GM08714 (cell line): ENCODE results near the gene TCP10L.

ENCODE experiments used
- H3K4me3 ChIP-seq: fragments of 200-500 bp; sonication (Bioruptor generic); 2 replicates; pipeline ENCODE4 v1.5.1; 2014; ENCODE audit warnings: mild to moderate bottlenecking, low read length, inconsistent platforms
- ZNF274 ChIP-seq: IDR thresholded peaks from 2 replicates; pipeline ENCODE4 v1.6.1; 2012; ENCODE audit warnings: mild to moderate bottlenecking, low read depth, low read length

The TCP10L gene

DNA sequence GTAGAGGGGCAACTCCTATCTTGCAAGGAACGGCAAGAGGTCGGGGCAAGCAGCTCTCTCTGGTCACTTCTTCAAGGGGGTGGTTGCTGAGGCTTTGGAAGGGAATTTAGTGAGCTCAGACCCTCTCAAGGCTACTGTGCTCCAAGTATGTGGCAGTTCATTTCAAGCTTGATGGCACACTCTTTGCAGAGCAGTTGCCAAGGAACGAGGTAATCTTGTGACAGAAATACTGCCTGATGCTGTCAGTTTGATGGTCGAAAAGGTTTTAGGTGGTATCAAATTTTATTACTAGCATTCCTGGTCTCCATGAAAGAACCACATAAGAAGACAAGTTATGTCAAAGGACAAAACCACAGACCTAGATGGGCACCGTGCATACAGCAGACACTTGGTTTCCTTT is 13.8 kb upstream of the TCP10L start:
- TF ChIP-seq ZNF274: no peak
- no peak overlapping the region for H3K4me3 ChIP-seq

DNA sequence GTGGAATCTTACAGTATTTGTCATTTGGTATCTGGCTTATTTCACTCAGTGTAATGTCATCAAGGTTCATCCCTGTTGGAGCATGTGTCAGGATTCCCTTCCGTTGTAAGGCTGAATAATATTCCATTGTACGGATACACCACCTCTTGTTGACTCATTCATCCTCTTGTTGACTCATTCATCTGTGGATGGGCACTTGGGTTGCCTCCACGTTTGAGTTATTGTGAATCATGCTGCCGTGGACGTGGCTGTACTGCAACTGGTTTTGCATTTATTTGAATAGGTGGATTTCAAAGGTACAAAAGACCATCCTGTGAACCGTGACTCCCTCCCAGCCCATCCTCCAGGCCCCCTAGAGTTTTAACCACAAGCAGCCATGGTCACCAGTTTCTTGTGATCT is 11.9 kb upstream of the TCP10L start:
- TF ChIP-seq ZNF274: no peak

DNA sequence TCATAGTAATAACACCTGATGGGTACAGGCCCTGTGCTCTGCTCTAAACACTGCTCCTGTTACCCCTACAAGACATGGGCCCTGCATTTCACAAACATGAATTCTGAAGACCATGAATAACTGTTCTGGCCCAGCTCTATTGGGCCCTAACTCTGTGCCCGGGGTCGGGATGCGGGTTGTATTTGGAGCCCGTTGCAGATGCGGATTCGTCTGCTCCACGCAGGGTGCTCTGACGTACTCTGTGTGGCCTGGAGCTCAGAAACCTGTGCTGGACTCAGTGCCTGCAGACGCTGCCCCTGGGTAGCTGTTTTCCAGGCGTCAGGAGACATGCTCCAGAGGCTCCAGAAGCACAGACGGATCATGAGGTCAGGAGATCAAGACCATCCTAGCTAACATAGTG is 10.1 kb upstream of the TCP10L start:
- no peak overlapping the region for H3K4me3 ChIP-seq
- no peak for TF ChIP-seq ZNF274

More for the DNA sequence above, 11.9 kb upstream of the TCP10L start:
- H3K4me3 ChIP-seq: no peak overlapping the region

DNA sequence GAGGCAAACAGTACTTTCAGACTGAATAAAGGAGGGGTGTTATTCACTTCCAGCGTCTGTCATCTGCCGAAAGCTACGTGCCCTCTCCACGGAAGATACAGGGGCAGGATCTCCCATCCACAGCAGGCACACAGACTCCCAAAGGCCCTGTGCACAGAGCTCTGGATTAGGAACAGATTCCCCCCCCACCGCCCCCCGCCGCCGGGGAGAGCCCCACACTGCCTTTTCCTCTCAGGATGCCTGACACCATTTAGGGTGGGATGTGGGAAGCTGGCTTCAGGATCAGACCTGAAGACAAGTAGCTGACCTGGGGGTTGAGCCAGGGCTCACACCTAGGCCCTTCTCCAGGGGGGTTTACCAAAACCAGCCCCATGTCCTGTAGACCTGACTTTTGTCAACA is 8.4 kb upstream of the TCP10L start:
- TF ChIP-seq ZNF274: no peak
- H3K4me3 ChIP-seq: no peak overlapping the region

DNA sequence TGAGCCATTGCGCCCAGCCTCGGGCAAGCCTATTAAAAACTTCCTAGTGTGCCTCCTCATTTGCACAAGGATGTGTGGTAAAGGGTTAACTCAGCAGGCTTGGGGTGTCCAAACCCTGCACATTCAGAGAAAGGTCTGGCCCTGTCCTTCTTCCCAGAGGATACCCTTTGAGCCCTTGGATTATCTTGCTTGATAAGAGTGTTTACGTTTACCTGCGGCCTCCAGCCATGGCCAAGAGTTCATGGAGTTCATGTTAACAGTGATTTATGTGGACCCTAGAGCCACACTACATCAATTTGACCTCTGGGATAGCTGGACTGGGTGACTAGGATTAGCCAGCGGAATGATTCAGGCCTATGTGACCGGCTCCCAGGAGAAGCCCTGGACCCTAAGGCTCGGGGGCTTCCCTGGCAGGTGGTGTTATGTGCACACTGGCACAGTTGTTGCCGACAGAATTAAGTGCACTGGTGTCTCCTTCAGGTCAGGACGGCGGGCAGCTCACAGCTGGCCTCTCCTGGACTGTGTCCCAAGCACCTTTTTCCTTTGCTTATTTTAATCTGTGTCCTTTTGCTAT is 7.7 kb upstream of the TCP10L start:
- no peak for TF ChIP-seq ZNF274
- no peak overlapping the region for H3K4me3 ChIP-seq

DNA sequence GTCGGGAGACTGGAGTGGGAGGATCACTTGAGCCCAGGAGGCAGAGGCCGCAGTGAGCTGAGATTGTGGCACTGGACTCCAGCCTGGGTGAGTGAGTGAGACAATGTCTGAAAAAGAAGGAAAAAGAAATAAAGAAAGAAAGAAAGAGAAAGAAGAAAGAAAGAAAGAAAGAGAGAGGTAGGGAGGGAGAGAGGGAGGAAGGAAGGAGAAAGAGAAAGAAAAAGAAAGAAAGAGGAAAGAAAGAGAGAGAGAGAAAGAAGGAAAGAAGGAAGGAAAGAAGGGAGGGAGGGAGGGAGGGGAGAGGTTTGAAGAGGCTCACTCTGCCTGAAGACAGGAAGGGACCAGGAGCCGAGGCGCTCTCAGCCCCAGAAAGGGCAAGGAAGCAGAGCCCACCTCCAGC is 4.8 kb upstream of the TCP10L start:
- TF ChIP-seq ZNF274: no peak
- H3K4me3 ChIP-seq: no peak overlapping the region

DNA sequence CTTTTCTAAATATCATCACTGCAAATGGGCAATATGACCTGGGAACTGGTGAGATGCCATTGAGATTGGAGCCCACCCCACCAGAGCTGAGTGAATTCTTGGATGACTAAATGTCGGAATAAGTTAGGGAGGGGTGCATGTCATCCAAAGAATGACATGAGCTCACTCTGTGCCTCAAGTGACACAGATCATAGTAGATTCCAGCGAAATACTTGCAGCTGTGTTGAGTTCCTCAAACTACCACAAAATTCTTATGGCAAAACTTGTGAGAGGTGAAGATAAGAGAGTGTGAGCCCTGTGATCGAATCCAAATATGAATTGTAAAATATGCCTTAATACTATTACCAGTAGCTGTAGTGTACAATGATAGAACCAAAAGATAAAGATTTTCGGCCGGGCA is 2.3 kb upstream of the TCP10L start:
- no peak for TF ChIP-seq ZNF274
- no peak overlapping the region for H3K4me3 ChIP-seq

DNA sequence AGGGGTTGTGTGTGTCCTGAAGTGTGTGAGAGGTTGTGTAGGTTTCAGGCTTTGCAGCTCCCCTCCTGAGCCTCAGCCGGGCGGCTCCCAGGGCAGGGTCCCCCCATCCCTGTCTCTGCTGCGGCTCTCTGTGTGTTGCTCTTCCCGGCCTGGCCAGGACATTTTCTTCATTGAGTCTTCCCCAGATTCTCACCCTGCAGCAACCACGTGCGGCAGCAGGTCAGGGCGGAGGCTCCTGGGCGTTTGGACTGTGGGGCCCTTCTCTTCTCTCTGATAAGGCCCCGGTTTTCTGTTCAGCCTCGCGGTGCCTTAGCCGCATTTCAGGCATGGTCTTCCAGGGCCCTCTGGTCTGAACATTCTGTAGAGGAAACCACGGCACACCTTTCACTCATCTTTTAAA is 1.8 kb upstream of the TCP10L start:
- no peak for TF ChIP-seq ZNF274
- no peak overlapping the region for H3K4me3 ChIP-seq

DNA sequence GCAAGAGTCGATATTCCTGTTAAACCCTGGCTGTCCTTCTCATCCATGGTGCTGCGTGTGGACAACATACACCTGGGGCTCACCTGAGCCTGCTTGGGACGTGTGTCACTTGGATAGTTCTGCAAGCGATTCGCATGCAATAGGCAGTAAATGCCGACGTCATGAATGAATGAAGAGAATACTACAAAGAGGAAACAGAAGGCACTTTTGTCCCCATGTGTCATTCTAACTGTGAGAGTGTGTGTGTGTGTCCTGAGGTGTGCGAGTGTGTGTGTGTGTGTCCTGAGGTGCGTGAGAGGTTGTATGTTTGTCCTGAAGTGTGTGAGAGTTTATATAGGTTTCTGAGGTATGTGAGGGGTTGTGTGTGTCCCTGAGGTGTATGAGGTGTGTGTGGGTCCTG is 647 bp upstream of the TCP10L start:
- no peak overlapping the region for H3K4me3 ChIP-seq
- no peak for TF ChIP-seq ZNF274

DNA sequence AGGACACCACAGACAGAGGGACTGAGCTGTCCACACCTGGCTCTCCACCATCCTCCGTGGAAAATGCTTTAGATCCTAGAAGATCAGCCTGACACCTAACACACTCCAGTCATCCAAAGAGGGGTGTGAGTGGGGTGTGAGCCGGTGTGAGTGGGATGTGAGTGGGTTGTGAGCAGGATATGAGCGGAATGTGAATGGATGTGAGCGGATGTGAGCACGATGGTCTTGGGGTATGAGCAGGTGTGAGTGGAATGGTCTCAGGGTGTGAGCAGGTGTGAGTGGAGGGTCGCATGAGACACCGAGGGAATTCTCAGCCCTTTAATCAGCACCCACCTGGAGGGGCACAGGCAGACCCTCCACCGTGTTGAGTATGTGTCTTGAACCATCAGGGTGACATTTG is 851 bp downstream of the TCP10L start:
- H3K4me3 ChIP-seq: no peak overlapping the region
- TF ChIP-seq ZNF274: no peak

DNA sequence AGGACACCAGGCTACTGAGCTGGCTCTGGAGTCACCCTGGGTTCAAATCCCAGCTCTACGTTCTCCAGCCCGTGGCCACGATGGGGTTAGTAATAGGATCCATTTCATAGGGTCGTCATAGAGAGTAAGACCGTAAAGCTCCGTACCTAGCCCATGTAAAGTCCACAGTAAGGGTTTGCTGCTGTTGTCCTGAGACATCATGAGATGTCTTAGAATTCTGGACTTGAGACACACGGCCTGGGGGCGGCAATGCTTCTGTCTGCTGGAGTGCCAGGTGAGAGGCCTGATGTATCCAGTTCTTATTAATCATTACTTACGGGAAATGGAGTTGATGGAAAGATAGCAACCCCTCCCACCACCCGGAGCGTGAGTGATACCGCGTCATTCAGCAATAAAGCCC is 3.6 kb downstream of the TCP10L start:
- no peak for TF ChIP-seq ZNF274
- no peak overlapping the region for H3K4me3 ChIP-seq

DNA sequence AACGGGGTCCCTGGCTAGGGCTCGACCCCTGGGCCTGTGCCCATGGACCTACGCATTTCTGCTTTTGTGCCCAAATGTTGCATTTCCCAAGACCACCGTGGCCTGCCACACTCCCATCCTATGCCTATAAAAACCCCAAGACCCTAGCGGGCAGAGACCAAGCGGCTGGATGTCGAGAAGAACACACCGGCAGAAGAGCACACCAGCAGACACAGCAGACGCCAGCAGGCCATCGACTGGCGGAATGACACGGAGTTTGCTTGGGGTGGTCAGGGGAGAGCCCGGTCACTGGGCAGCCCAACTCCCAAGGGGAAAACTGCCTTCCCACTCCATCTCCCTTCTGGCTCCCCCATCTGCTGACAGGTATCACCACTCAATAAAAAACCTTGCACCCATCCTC is 4.4 kb downstream of the TCP10L start:
- no peak overlapping the region for H3K4me3 ChIP-seq
- TF ChIP-seq ZNF274: no peak

DNA sequence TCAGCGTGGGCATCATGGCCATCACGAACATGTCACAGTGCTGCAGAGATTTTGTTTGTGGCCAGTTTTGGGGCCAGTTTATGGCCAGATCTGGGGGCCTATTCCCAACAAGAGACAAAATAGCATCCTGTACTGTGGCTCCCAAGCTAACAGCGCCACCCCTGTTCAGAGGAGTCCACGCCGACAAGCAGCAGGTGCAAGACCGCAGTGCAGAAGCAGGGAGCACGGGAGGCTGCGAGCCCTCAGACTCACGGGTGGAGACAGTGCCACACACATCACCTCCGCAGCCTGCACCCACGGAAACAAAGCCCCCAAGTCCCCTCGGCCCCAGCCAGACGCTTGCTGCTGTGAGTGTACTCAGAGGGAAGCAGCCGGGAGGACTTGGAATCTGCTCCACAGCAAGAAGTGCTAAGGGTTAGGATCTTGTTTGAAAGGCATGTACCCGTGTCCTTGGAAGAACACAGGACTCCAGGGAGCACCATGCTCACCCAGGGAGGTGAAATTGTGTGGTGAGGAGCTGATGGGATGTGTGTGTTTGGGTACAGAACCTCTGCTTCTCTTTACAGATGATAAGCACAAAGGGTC is 7.1 kb downstream of the TCP10L start:
- TF ChIP-seq ZNF274: no peak
- no peak overlapping the region for H3K4me3 ChIP-seq

DNA sequence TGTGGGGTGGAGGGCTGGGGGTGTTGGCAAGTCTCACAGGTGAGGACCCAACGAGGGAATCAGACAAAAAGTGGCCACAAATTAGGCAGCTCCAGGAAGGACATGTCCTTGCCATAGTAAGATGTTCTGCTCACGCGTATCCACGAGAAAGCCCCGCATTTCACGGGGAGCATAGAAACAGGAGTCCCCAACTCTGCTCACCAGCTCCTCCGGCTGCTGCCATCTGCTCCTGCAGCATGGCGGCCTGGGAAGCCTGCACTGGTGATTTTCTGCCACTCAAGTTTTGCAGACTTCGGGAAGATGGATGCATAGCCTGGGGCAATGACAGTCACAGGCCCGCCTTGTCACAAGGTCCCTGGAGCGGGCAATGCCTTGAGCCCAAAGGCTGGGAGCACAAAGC is 9.3 kb downstream of the TCP10L start:
- TF ChIP-seq ZNF274: no peak
- H3K4me3 ChIP-seq: no peak overlapping the region

DNA sequence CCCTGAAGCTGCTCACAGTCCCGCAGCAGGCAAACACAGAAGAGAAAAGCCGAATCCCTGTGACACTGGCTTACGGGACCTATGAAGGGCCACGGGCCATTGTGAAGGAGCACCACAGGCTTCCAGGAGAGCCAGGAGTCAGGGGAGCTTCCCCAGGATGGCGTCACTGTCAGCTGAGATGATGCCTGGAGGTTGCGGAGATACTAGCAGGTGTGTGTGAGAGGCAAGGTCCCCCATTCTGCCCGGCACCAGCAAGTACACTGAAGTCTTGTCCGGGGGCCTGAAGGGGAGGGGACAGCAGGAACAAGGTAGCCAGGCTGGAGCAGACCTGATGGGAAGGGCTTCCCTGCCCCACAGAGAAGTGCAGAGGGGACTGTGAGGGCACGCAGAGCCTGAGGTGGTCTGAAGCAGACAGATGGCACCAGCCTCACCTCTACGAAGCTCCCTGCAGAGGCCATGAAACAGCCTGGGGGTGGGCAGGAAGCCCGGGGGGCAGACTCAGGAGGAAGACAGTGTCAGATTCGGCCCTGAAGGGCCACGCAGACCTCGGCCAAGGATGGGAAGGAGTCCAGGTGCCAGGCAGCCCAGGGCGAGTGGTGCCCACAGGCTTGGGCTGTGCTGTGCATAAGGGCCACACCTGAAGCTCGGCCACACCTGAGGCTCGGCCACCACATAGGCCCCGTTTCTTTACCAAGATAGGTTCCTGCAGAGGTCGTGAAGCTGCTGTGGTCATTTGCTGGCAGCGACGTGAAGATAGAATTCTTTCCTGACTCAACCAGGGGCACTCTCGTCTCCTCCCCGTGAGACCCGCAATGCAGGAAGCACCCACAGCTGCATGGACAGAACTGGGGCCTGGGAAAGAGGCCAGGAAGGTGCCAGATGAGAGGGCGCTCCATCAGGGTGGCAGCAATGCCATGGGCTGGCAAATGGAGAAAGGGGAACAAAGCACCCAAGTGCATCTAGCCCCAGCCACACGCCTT is 10.1 kb downstream of the TCP10L start:
- no peak overlapping the region for H3K4me3 ChIP-seq
- no peak for TF ChIP-seq ZNF274
